ENCODE measurements around the gene PACSIN3.
"Not testable (repeated sequence)": the region's sequence is repeated elsewhere in the genome, so short reads cannot be mapped to it uniquely, and the experiment has no call there.

The PACSIN3 gene

DNA sequence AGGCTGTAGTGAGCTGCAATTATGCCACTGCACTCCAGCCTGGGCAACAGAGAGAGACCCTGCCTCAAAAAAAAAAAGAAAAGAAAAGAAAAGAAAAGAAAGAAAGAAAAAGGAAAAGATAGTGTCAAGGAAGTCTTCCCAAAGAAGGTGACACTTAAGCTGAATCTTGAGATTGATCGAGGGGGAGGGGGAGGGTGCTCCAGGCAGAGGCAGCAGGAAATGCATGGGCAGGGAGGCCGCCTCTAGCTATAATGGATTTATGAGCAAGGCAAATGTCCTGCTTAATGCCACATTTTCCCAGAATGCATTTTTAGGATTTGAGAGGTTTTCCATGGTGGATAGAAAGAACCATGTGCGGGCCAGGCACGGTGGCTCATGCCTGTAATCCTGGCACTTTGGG, 14.8 kb upstream of the PACSIN3 start:
- no peak overlapping the region for H3K4me3 ChIP-seq (replicated peaks in 1 of 2; ENCODE audit: low read depth in 2 of 2, low read length in 2 of 2)
- TF ChIP-seq, protein P1, sequence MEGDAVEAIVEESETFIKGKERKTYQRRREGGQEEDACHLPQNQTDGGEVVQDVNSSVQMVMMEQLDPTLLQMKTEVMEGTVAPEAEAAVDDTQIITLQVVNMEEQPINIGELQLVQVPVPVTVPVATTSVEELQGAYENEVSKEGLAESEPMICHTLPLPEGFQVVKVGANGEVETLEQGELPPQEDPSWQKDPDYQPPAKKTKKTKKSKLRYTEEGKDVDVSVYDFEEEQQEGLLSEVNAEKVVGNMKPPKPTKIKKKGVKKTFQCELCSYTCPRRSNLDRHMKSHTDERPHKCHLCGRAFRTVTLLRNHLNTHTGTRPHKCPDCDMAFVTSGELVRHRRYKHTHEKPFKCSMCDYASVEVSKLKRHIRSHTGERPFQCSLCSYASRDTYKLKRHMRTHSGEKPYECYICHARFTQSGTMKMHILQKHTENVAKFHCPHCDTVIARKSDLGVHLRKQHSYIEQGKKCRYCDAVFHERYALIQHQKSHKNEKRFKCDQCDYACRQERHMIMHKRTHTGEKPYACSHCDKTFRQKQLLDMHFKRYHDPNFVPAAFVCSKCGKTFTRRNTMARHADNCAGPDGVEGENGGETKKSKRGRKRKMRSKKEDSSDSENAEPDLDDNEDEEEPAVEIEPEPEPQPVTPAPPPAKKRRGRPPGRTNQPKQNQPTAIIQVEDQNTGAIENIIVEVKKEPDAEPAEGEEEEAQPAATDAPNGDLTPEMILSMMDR (IDR thresholded peaks at IDR 0.05; ENCODE audit: low read depth, low read length) = no peak
- no peak for DNase-seq (ENCODE audit: low read depth in 2 of 2)

DNA sequence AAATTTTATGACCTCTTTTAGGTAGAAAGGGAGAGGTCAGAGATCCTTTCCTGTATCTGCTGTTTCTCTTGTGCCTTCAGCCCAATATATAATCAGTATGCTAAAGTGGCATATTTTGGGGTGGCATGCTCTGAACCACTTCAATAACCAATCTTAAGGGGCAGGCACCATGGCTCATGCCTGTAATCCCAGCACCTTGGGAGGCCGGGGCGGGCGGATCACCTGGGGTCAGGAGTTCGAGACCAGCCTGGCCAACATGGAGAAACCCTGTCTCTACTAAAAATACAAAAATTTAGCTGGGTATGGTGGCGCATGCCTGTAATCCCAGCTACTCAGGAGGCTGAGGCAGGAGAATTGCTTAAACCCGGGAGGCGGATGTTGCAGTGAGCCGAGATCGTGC, 11.9 kb upstream of the PACSIN3 start:
- DNase-seq (ENCODE audit: low read depth in 2 of 2) = not testable (repeated sequence)

DNA sequence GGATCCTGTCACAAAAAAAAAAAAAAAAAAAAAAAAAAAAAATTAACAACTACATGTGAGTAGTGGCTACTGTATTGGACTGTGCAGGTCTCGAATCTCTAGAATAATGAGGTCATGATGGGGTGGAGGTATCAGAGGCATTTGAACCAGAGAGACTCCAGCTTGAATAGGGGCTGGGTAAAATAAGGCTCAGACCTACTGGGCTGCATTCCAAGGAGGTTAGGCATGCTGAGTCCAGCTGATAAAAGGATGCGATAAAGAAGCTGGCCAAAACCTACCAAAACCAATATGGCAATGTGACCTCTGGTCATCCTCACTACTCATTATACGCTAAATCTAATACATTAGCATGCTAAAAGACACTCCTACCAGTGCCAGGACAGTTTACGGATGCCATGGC, 5.9 kb upstream of the PACSIN3 start:
- no peak overlapping the region for H3K4me3 ChIP-seq (replicated peaks in 1 of 2; ENCODE audit: low read depth in 2 of 2, low read length in 2 of 2)
- DNase-seq (ENCODE audit: low read depth in 2 of 2) = no peak
- TF ChIP-seq, protein P1 (IDR thresholded peaks at IDR 0.05; ENCODE audit: low read depth, low read length) = no peak

More for the DNA sequence above, 11.9 kb upstream of the PACSIN3 start:
- not testable (repeated sequence) for H3K4me3 ChIP-seq (replicated peaks in 1 of 2; ENCODE audit: low read depth in 2 of 2, low read length in 2 of 2)

DNA sequence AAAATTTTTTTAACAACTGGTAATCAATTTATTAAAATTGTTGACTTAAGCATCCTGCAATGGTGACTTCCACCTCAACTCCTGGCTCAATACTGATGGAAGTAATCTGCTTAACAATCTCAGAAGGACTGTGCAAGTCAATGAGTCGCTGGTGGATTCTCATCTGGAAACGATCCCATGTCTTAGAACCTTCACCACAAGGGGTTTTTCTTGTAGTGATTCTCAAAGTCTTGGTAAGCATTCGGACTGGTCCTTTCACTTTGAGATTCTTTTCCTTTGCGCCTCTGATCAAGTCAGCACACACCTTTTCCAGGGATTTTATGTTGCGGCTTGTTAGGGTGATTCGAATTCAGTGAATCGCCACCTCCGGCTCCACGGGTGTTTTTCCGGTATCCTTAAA, 4.9 kb upstream of the PACSIN3 start:
- peak in 1 of 2 donors; percentile 22 for DNase-seq (ENCODE audit: low read depth in 2 of 2)
- H3K4me3 ChIP-seq (replicated peaks in 1 of 2; ENCODE audit: low read depth in 2 of 2, low read length in 2 of 2) = not testable (repeated sequence)

DNA sequence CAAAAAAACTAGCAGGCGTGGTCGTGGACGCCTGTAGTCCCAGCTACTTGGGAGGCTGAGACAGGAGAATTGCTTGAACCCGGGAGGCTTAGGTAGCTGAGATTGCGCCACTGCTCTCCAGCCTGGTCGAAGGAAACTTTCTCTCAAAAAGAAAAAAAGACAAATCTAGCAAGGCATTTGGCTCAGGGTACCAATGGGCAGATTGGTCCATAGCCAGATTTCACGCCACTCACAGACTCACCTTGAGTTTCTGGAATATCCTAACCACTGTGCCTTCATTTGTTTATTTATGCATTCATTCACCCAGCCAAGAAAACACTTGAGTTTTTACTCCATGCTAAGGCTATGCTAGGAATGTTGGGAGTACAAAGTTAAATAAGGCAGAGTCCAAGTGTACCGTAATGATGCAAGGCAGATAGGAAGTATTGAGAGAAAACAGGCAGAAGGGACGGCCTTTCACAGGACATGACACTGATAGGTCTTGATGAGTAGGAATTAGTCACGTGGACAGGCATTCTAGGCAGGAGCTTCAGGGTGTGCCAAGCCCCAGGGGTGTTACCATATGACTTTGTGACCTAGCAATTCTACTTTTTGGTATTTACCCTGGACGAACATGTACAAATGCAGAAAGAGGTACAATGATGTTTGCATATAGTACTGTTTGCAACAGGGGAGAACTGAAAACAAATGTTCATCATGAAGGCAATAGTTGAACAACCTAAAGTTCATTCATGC, 3.0 kb upstream of the PACSIN3 start:
- TF ChIP-seq, protein P1 (IDR thresholded peaks at IDR 0.05; ENCODE audit: low read depth, low read length) = no peak
- H3K4me3 ChIP-seq (replicated peaks in 1 of 2; ENCODE audit: low read depth in 2 of 2, low read length in 2 of 2) = no peak overlapping the region
- peak; percentile 86 to 95 for DNase-seq (ENCODE audit: low read depth in 2 of 2)

DNA sequence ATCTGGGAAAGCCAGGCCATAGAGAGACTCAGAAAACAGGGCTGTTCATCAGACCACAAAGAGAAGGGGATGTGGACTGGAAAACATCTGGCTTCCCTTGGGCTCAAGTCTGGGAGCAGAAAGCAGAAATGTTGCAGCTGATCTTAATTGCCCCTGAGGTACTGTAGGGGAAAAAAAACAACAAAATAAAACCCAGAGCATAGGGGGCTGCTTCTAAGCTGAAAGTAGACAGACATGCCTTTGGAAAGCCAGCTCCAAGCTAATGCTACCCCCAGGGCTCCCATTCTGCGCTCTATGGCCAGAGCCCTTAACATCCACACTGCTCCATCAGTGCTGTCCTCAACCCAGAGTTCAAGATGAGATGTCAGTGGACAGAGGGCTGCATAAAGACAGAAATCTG, 2.0 kb upstream of the PACSIN3 start:
- no peak overlapping the region for H3K4me3 ChIP-seq (replicated peaks in 1 of 2; ENCODE audit: low read depth in 2 of 2, low read length in 2 of 2)
- TF ChIP-seq, protein P1 (IDR thresholded peaks at IDR 0.05; ENCODE audit: low read depth, low read length) = no peak
- no peak for DNase-seq (ENCODE audit: low read depth in 2 of 2)

DNA sequence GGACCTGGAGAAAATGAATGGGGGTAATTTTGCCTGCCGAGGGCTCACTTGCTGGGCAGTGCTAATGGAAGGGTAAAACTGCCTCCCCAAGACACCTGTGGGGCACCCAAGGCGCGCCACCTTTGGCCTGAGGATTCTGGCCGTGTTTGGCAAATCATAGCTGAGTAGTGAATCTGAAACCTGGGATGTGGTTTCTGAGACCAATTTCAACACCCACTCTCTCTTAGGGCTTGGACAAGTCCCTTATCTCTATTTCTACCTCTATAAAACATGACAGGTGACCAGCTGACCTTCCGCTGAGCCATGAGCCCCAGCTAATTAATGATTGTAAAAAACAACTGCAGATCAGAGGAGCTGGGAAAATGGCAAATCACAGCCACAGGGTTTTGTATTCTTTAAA, 1.5 kb upstream of the PACSIN3 start:
- TF ChIP-seq, protein P1 (IDR thresholded peaks at IDR 0.05; ENCODE audit: low read depth, low read length) = no peak
- no peak overlapping the region for H3K4me3 ChIP-seq (replicated peaks in 1 of 2; ENCODE audit: low read depth in 2 of 2, low read length in 2 of 2)
- no peak for DNase-seq (ENCODE audit: low read depth in 2 of 2)

Data from cardiac fibroblast (primary cell).